Measurements from ENCODE around the gene ANKRD53. TPM values are rescaled to one million over a fixed set of nuclear protein-coding genes. Genes with fewer than 3 reads are reported as not detected.
A peak's percentile ranks its signal among the peaks of the same experiment; 100 is the strongest.

The ANKRD53 gene
- total and polyA plus RNA-seq, 7 experiments from 2014 or later, result 0.21 to 1.5 (median 0.63) TPM; not detected in 3

DNA sequence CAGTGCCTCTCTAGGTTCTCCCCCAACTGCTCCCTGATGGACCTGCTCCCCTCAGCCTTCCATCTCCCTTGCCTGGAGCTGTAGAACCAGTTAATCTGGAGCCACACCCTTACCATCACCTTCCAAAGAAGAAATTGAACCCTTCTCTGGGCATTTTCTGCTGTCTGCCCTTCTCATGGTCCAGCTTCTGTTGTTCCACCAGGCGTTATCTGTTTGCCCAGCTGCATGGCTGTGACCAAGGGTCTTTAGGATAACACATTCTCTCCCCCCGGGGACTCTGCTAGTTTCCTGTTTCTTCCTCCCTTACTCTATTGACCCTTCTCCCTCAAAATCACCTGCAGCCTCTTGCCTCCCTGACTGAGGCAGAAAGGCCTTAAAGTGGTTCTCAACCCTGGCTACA, 3.2 kb upstream of the ANKRD53 start:
- H3K36me3 Mint-ChIP-seq, result peaks cover 0 to 4% (median 0%) of the 10 kb centered on the region in 5 donors
- H3K9me3 ChIP-seq (ENCODE audit: control insufficient read depth in 2 of 3, low read length in 3 of 3), result no peaks in the 10 kb centered on the region
- H3K36me3 ChIP-seq (ENCODE audit: control insufficient read depth in 2 of 3, insufficient read depth in 3 of 3, low read length in 3 of 3), result no peaks in the 10 kb centered on the region
- peaks cover 0 to 45% (median 4%) of the 10 kb centered on the region in 5 donors for H3K27me3 Mint-ChIP-seq
- intact Hi-C loops (cut with micrococcal nuclease), result loop anchor here (5.0 kb wide), 2 partner anchors 92 to 252 kb away; partner anchors contain the start of genes NAGK (in 1 of the 2) and PAIP2B (in 1 of the 2)
- no peak overlapping the region for H3K4me3 ChIP-seq (ENCODE audit: low read length)
- H3K27me3 ChIP-seq (ENCODE audit: control insufficient read depth in 2 of 2, insufficient read depth in 2 of 2, low read length in 2 of 2), result no peaks in the 10 kb centered on the region
- H3K4me3 Mint-ChIP-seq, result no peak overlapping the region
- H3K27ac Mint-ChIP-seq, result peak overlapping the region in 2 of 9 donors; percentile 35 to 65
- ATAC-seq (no peak), DNase-seq (no peak)
- peaks cover 8 to 23% (median 16%) of the 10 kb centered on the region in 7 donors for H3K4me1 Mint-ChIP-seq
- no peak overlapping the region for H3K27ac ChIP-seq (ENCODE audit: low read depth, low read length)
- ChIA-PET CTCF (interaction anchor here (1.0 kb wide), 1 partner anchor 10 kb away, joined by 3 read pairs; no protein-coding TSS in a partner anchor), POLR2A (no interaction called here)
- peaks cover 9% of the 10 kb centered on the region in 2 donors for H3K4me1 ChIP-seq (ENCODE audit: control insufficient read depth in 2 of 2, insufficient read depth in 2 of 2, low read length in 2 of 2)
- no peaks in the 10 kb centered on the region for H3K9me3 Mint-ChIP-seq

DNA sequence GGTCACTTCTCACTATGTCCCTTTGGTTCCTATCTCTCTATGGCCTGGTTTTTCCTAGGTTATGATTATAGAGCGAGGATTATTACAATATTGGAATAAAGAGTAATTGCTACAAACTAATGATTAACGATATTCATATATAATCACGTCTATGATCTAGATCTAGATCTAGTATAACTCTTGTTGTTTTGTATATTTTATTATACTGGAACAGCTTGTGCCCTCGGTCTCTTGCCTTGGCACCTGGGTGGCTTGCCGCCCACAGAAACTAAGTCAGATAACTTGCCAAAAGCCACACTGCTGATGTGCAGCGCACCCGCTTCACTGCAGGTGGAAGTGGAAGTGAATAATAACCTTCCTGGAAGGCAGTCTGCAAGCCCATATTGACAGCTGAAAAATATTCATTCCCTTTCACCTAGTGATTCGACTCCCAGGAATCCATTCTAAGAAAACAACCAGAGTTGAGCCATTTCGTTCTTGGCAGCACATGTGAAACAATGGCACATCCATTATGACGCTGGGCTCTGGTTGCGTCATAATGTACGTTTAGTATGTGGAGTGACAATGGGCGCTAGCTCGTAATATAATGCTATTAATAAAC, 725 bp upstream of the ANKRD53 start:
- DNase-seq, result peak in 5 of 9 donors; percentile 25 to 42 (median 29)
- no peaks in the 10 kb centered on the region for H3K9me3 ChIP-seq (ENCODE audit: control insufficient read depth in 2 of 3, low read length in 3 of 3)
- ChIA-PET POLR2A (interaction anchor here (1.1 to 1.8 kb wide), 3 partner anchors 11 to 91 kb away, joined by 3 to 8 read pairs (median 4); partner anchors contain the start of gene NAGK), CTCF (interaction anchor here (1.2 to 1.6 kb wide), 2 partner anchors 11 to 13 kb away, joined by 3 to 4 read pairs; no protein-coding TSS in a partner anchor)
- H3K9me3 Mint-ChIP-seq, result no peaks in the 10 kb centered on the region
- H3K4me1 ChIP-seq (ENCODE audit: control insufficient read depth in 2 of 2, insufficient read depth in 2 of 2, low read length in 2 of 2), result peaks cover 9% of the 10 kb centered on the region in 2 donors
- H3K27ac Mint-ChIP-seq, result peak overlapping the region; percentile 60 to 93 (median 83)
- no peaks in the 10 kb centered on the region for H3K27me3 ChIP-seq (ENCODE audit: control insufficient read depth in 2 of 2, insufficient read depth in 2 of 2, low read length in 2 of 2)
- peak overlapping the region; percentile 76 to 95 (median 86) for H3K4me3 Mint-ChIP-seq
- peak; percentile 28 for ATAC-seq
- H3K27me3 Mint-ChIP-seq, result peaks cover 0 to 22% (median 2%) of the 10 kb centered on the region in 5 donors
- no peaks in the 10 kb centered on the region for H3K36me3 ChIP-seq (ENCODE audit: control insufficient read depth in 2 of 3, insufficient read depth in 3 of 3, low read length in 3 of 3)
- peak overlapping the region; percentile 36 for H3K27ac ChIP-seq (ENCODE audit: low read depth, low read length)
- H3K4me3 ChIP-seq (ENCODE audit: low read length), result peak overlapping the region; percentile 81
- H3K36me3 Mint-ChIP-seq, result peaks cover 0 to 4% (median 0%) of the 10 kb centered on the region in 5 donors
- intact Hi-C loops (cut with micrococcal nuclease), result loop anchor here (1.0 to 5.0 kb wide), 4 partner anchors 12 to 250 kb away; partner anchors contain the start of genes TEX261 (in 2 of the 2), NAGK (in 1 of the 2) and PAIP2B (in 1 of the 2)
- H3K4me1 Mint-ChIP-seq, result peaks cover 8 to 23% (median 16%) of the 10 kb centered on the region in 7 donors

GRCh38 chr2:70979180-70979488, 704 bp downstream of the ANKRD53 start:
- peaks cover 10 to 23% (median 16%) of the 10 kb centered on the region in 7 donors for H3K4me1 Mint-ChIP-seq
- peaks cover 0 to 11% (median 0%) of the 10 kb centered on the region in 5 donors for H3K27me3 Mint-ChIP-seq
- intact Hi-C loops (cut with micrococcal nuclease), result loop anchor here (5.0 kb wide), 2 partner anchors 88 to 248 kb away; partner anchors contain the start of genes NAGK (in 1 of the 2) and PAIP2B (in 1 of the 2)
- no peaks in the 10 kb centered on the region for H3K36me3 ChIP-seq (ENCODE audit: control insufficient read depth in 2 of 3, insufficient read depth in 3 of 3, low read length in 3 of 3)
- H3K9me3 Mint-ChIP-seq, result no peaks in the 10 kb centered on the region
- peaks cover 0 to 4% (median 0%) of the 10 kb centered on the region in 5 donors for H3K36me3 Mint-ChIP-seq
- H3K27ac ChIP-seq (ENCODE audit: low read depth, low read length), result no peak overlapping the region
- ChIA-PET POLR2A (interaction anchor here (1.8 kb wide), 1 partner anchor 89 kb away, joined by 8 read pairs; the partner anchor contains the start of gene NAGK), CTCF (interaction anchor here (1.6 kb wide), 1 partner anchor 15 kb away, joined by 4 read pairs; no protein-coding TSS in a partner anchor)
- H3K4me3 Mint-ChIP-seq, result peak overlapping the region in 9 of 10 donors; percentile 38 to 79 (median 65)
- DNase-seq, result no peak
- no peak overlapping the region for H3K4me3 ChIP-seq (ENCODE audit: low read length)
- no peak for ATAC-seq
- H3K27me3 ChIP-seq (ENCODE audit: control insufficient read depth in 2 of 2, insufficient read depth in 2 of 2, low read length in 2 of 2), result no peaks in the 10 kb centered on the region
- H3K27ac Mint-ChIP-seq, result peak overlapping the region in 3 of 9 donors; percentile 59 to 76 (median 70)
- H3K9me3 ChIP-seq (ENCODE audit: control insufficient read depth in 2 of 3, low read length in 3 of 3), result no peaks in the 10 kb centered on the region
- H3K4me1 ChIP-seq (ENCODE audit: control insufficient read depth in 2 of 2, insufficient read depth in 2 of 2, low read length in 2 of 2), result peaks cover 9% of the 10 kb centered on the region in 2 donors

- ChIA-PET CTCF (no interaction called here), POLR2A (no interaction called here)
- no peak overlapping the region for H3K27ac ChIP-seq (ENCODE audit: low read depth, low read length)
- peaks cover 15 to 28% (median 21%) of the 10 kb centered on the region in 7 donors for H3K4me1 Mint-ChIP-seq
- peaks cover 9% of the 10 kb centered on the region in 2 donors for H3K4me1 ChIP-seq (ENCODE audit: control insufficient read depth in 2 of 2, insufficient read depth in 2 of 2, low read length in 2 of 2)
- H3K9me3 ChIP-seq (ENCODE audit: control insufficient read depth in 2 of 3, low read length in 3 of 3), result no peaks in the 10 kb centered on the region
- no peak overlapping the region for H3K4me3 ChIP-seq (ENCODE audit: low read length)
- no peak for ATAC-seq
- H3K36me3 Mint-ChIP-seq, result peaks cover 0 to 2% (median 0%) of the 10 kb centered on the region in 5 donors
- peak overlapping the region in 7 of 10 donors; percentile 52 to 79 (median 65) for H3K4me3 Mint-ChIP-seq
- H3K27me3 ChIP-seq (ENCODE audit: control insufficient read depth in 2 of 2, insufficient read depth in 2 of 2, low read length in 2 of 2), result no peaks in the 10 kb centered on the region
- no peak for DNase-seq
- intact Hi-C loops (cut with micrococcal nuclease), result loop anchor here (5.0 kb wide), 2 partner anchors 88 to 248 kb away; partner anchors contain the start of genes NAGK (in 1 of the 2) and PAIP2B (in 1 of the 2)
- H3K9me3 Mint-ChIP-seq, result no peaks in the 10 kb centered on the region
- peaks cover 0 to 7% (median 0%) of the 10 kb centered on the region in 5 donors for H3K27me3 Mint-ChIP-seq
- H3K27ac Mint-ChIP-seq, result peak overlapping the region in 2 of 9 donors; percentile 59 to 76
- H3K36me3 ChIP-seq (ENCODE audit: control insufficient read depth in 2 of 3, insufficient read depth in 3 of 3, low read length in 3 of 3), result no peaks in the 10 kb centered on the region
Measured at GRCh38 chr2:70979626-70980025, 1.2 kb downstream of the ANKRD53 start.

- ATAC-seq (no peak), DNase-seq (peak in 1 of 9 donors; percentile 3)
- Histone ChIP-seq H3K9me3 (ENCODE audit: control insufficient read depth in 2 of 3, low read length in 3 of 3) (no peaks in the 10 kb centered on the region), H3K4me3 (ENCODE audit: low read length) (no peak overlapping the region), H3K27me3 (ENCODE audit: control insufficient read depth in 2 of 2, insufficient read depth in 2 of 2, low read length in 2 of 2) (no peaks in the 10 kb centered on the region), H3K4me1 (ENCODE audit: control insufficient read depth in 2 of 2, insufficient read depth in 2 of 2, low read length in 2 of 2) (peaks cover 9% of the 10 kb centered on the region in 2 donors), H3K36me3 (ENCODE audit: control insufficient read depth in 2 of 3, insufficient read depth in 3 of 3, low read length in 3 of 3) (peaks cover 0 to 7% (median 4%) of the 10 kb centered on the region in 3 experiments), H3K27ac (ENCODE audit: low read depth, low read length) (no peak overlapping the region)
- ChIA-PET CTCF (interaction anchor here (1.5 to 3.7 kb wide), 2 partner anchors 16 to 33 kb away, joined by 4 to 23 read pairs; no protein-coding TSS in a partner anchor), POLR2A (interaction anchor here (0.7 kb wide), 1 partner anchor 96 kb away, joined by 4 read pairs; no protein-coding TSS in a partner anchor)
- H3K27me3 Mint-ChIP-seq, result peaks cover 0 to 6% (median 0%) of the 10 kb centered on the region in 5 donors
- intact Hi-C loops (cut with micrococcal nuclease), result no loop called here
- H3K4me3 Mint-ChIP-seq, result no peak overlapping the region
- H3K9me3 Mint-ChIP-seq, result no peaks in the 10 kb centered on the region
- H3K4me1 Mint-ChIP-seq, result peaks cover 19 to 41% (median 35%) of the 10 kb centered on the region in 7 donors
- peak overlapping the region in 2 of 9 donors; percentile 6 to 66 for H3K27ac Mint-ChIP-seq
- H3K36me3 Mint-ChIP-seq, result peaks cover 0 to 7% (median 2%) of the 10 kb centered on the region in 5 donors
Measured at GRCh38 chr2:70981421-70981820, 3.0 kb downstream of the ANKRD53 start.
